Gastrocnemius medialis (tissue), 4 donors: Measurements from ENCODE around the gene CFAP157. TPM values are rescaled to one million over a fixed set of nuclear protein-coding genes. Genes with fewer than 3 reads are reported as not detected.

Experiments
- ATAC-seq, 2 donors: fragments of 150-250 bp; one replicate each; pipeline ENCODE4 v1.9.1; 2016
- DNase-seq, 2 donors: peaks; one replicate each; pipeline ENCODE4 v3.0.0-alpha.2; 2019
- H3K27ac ChIP-seq, 4 donors: fragments of 200-600 bp; sonication (generic); 1 replicate in 1 of 4; 2 replicates in 3 of 4; pipeline ENCODE4 v1.5.1; 2016 to 2018; ENCODE audit warnings: mild to moderate bottlenecking in 2 of 4, moderate library complexity in 1 of 4
- H3K27me3 ChIP-seq, 3 donors: fragments of 200-600 bp; sonication (generic) in 2 of 3; 1 replicate in 1 of 3; 2 replicates in 2 of 3; pipeline versions ENCODE4 v1.5.1 to v1.6.0; 2016 to 2019; ENCODE audit warnings: mild to moderate bottlenecking in 1 of 3, moderate library complexity in 1 of 3
- H3K36me3 ChIP-seq, 2 donors: fragments of 200-600 bp; sonication (generic) in 1 of 2; one replicate each; pipeline ENCODE4 v1.5.1; 2017 to 2018
- H3K4me1 ChIP-seq, 2 donors: fragments of 200-600 bp; sonication (generic) in 1 of 2; one replicate each; pipeline ENCODE4 v1.5.1; 2016 to 2017; ENCODE audit warnings: mild to moderate bottlenecking in 2 of 2
- H3K4me3 ChIP-seq, 4 donors: fragments of 200-600 bp; sonication (generic) in 3 of 4; 1 replicate in 1 of 4; 2 replicates in 3 of 4; pipeline ENCODE4 v1.5.1; 2016 to 2019; ENCODE audit warnings: mild to moderate bottlenecking in 2 of 4
- H3K9me3 ChIP-seq, 3 donors: fragments of 200-600 bp; sonication (generic) in 2 of 3; 1 replicate in 1 of 3; 2 replicates in 2 of 3; pipeline ENCODE4 v1.5.1; 2016 to 2019
- POLR2A ChIP-seq, 2 donors: fragments of 450-650 bp; IDR thresholded peaks; one replicate each; pipeline ENCODE4 v1.6.1; 2017; ENCODE audit warnings: antibody characterized with exemption in 2 of 2, mild to moderate bottlenecking in 2 of 2, moderate library complexity in 2 of 2
- in situ Hi-C, 4 donors: fragments of 200-750 bp; cut with MboI; loops; one replicate each; pipeline versions ENCODE4 v1.15.0 to v1.8.0; 2017; ENCODE audit warnings: low sequenced_read_pairs in 4 of 4
- intact Hi-C: fragments of 100-400 bp; cut with DNase I; formaldehyde crosslinking; loops from one replicate; pipeline ENCODE4 v1.15.1; 2023; ENCODE audit warnings: low total_unique reads
- total RNA-seq, 4 donors: library from RNA; depleted of rRNA; stranded (reverse); fragments of >200 nt; gene quantifications; one replicate each; pipeline versions ENCODE4 v1.1.0 to v1.2.3, GENCODE V29; 2016
- TF ChIP-seq, protein P1 (sequence below), 5 experiments: fragments of 450-650 bp in 3 of 5; fragments of 200-600 bp in 2 of 5; sonication (generic) in 2 of 5; IDR thresholded peaks in 4 of 5; conservative IDR thresholded peaks in 1 of 5; 1 replicate in 4 of 5; 2 replicates in 1 of 5; pipeline ENCODE4 v1.5.1; 2016 to 2019; ENCODE audit warnings: antibody characterized with exemption in 5 of 5, mild to moderate bottlenecking in 3 of 5, moderate library complexity in 3 of 5

Gene CFAP157
- not detected for total RNA-seq

DNA sequence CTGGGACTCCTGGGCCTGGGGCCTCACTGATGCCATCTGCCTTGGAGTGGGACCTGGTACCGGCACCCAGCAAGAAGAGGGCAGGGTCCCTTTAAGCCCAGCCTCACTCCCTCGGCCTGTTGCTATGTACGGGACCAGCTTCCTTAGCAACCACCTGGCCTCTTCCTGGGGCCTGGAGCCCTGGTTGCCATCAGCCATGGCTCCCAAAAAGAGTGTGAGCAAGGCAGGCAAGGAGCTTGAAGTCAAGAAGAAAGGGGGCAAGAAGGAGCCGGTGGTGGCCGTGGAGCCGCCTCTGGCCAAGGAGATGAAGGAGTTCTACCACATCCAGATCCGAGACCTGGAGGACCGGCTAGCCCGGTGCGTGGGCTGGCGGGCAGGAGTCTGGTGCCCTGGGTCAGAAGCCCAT, at the start of gene CFAP157:
Gene CFAP157 (plus strand): TSS at position 153 of the 406 bp plus-strand sequence. CDS start 44 bp downstream, at position 197.
- H3K4me3 ChIP-seq = no peak within 1 kb of the TSS
- no peak for DNase-seq
- no peak for ATAC-seq
- H3K36me3 ChIP-seq = no peaks in the 10 kb centered on the region
- intact Hi-C loops = no loop called here
- TF ChIP-seq, protein P1, sequence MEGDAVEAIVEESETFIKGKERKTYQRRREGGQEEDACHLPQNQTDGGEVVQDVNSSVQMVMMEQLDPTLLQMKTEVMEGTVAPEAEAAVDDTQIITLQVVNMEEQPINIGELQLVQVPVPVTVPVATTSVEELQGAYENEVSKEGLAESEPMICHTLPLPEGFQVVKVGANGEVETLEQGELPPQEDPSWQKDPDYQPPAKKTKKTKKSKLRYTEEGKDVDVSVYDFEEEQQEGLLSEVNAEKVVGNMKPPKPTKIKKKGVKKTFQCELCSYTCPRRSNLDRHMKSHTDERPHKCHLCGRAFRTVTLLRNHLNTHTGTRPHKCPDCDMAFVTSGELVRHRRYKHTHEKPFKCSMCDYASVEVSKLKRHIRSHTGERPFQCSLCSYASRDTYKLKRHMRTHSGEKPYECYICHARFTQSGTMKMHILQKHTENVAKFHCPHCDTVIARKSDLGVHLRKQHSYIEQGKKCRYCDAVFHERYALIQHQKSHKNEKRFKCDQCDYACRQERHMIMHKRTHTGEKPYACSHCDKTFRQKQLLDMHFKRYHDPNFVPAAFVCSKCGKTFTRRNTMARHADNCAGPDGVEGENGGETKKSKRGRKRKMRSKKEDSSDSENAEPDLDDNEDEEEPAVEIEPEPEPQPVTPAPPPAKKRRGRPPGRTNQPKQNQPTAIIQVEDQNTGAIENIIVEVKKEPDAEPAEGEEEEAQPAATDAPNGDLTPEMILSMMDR (IDR thresholded peaks at IDR 0.05 in 4 of 5, conservative IDR thresholded peaks at IDR 0.05 in 1 of 5) = no peak
- no peak for TF ChIP-seq POLR2A (IDR thresholded peaks at IDR 0.05)
- H3K27ac ChIP-seq = no peak within 1 kb of the TSS
- no peaks in the 10 kb centered on the region for H3K4me1 ChIP-seq
- H3K9me3 ChIP-seq = no peaks in the 10 kb centered on the region
- in situ Hi-C loops = no loop called here
- H3K27me3 ChIP-seq = no peaks in the 10 kb centered on the region

DNA sequence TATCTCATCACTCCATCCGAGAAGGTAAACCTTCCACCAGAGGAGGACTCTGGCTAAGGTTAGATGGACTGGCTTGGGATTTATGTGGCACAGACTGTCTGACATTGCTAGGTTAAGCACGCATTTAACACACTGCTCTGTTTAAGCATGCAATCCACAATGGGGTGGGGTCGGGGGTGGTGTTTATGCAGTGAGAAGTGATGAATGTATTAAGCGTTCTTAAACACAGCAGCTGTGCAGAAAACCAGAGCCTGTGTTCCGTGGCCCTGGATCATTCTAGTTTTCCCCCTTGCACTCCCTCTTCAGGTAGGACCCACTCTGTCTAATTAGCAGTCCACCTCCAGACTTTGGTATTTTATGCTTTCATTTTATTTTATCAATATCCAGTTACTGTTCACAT, 48.4 kb upstream of the CFAP157 start:
- H3K36me3 ChIP-seq = peaks cover 0 to 26% of the 10 kb centered on the region in 2 donors
- in situ Hi-C loops = no loop called here
- intact Hi-C loops = no loop called here

DNA sequence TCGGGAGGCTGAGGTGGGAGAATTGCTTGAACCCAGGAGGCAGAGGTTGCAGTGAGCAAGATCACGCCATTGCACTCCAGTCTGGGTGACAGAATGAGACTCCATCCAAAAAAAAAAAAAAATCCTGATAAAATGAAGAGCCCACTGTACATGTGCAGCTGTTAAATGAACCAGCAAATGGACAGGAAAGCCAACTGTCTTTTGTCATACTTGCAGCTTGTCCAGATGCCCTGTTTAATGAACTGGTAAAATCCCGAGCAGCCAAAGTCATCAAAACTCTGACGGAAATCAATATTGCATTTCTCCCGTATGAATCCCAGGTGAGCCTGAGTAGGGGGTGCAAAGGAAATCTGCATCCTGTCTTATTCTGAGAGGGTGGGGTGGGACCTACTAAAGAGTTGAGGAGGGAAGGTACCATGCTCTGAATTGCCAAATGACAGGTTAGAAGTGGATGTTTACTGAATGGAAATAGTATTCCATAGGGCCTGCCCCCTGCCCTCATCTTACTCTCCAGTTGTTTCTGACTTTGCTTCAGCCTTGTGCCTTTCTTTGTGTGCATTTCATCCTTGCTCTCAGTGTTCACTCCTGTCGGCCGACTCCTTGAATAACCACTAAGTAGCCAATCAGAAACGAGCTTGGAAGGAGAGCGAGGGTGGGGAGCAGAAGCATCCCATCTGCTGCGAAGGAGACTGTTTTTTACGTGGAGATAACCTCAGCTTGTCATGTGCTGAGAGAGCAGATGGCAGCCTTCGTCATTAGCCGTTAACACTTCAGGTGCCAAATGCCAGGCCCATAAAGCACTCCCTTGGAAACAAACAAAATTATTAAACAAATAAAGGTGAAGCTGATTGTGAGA, 45.7 kb upstream of the CFAP157 start:
- H3K9me3 ChIP-seq = no peaks in the 10 kb centered on the region
- no peak overlapping the region for H3K27ac ChIP-seq
- no peak overlapping the region for H3K4me3 ChIP-seq
- no peak for TF ChIP-seq POLR2A (IDR thresholded peaks at IDR 0.05)
- TF ChIP-seq, protein P1 (IDR thresholded peaks at IDR 0.05 in 4 of 5, conservative IDR thresholded peaks at IDR 0.05 in 1 of 5) = no peak
- H3K27me3 ChIP-seq = no peaks in the 10 kb centered on the region
- intact Hi-C loops = no loop called here
- no peak for DNase-seq
- peaks cover 0 to 30% of the 10 kb centered on the region in 2 donors for H3K36me3 ChIP-seq
- H3K4me1 ChIP-seq = no peaks in the 10 kb centered on the region
- in situ Hi-C loops = no loop called here
- no peak for ATAC-seq

More for the DNA sequence above, 48.4 kb upstream of the CFAP157 start:
- Histone ChIP-seq H3K27me3 (no peaks in the 10 kb centered on the region), H3K9me3 (no peaks in the 10 kb centered on the region), H3K27ac (no peak overlapping the region), H3K4me3 (no peak overlapping the region), H3K4me1 (no peaks in the 10 kb centered on the region)
- TF ChIP-seq POLR2A (IDR thresholded peaks at IDR 0.05) = no peak
- TF ChIP-seq, protein P1 (IDR thresholded peaks at IDR 0.05 in 4 of 5, conservative IDR thresholded peaks at IDR 0.05 in 1 of 5) = no peak
- DNase-seq = no peak
- no peak for ATAC-seq

DNA sequence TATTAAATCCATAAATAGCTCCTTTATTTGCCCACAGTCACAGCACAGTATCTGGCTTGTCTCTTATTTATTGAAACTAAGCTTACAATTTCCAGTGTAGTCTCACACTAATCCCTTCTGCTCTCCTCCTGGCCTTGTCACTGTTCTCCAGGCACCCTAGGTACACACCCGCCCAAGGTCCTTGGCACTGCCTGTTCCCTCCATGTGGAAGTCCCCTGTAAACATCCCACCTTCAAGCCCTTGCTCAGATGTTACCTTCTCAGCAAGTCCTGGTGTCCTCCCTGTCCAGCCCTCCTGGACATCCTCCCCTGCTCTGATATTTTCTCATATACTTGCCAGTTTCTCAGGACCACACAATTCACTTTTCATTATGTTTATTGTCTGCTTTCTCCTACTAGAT, 44.2 kb upstream of the CFAP157 start:
- H3K36me3 ChIP-seq = peaks cover 0 to 30% of the 10 kb centered on the region in 2 donors
- TF ChIP-seq POLR2A (IDR thresholded peaks at IDR 0.05) = no peak
- TF ChIP-seq, protein P1 (IDR thresholded peaks at IDR 0.05 in 4 of 5, conservative IDR thresholded peaks at IDR 0.05 in 1 of 5) = no peak
- H3K9me3 ChIP-seq = no peaks in the 10 kb centered on the region
- no peak for DNase-seq
- intact Hi-C loops = no loop called here
- no peak overlapping the region for H3K4me3 ChIP-seq
- in situ Hi-C loops = no loop called here
- H3K27me3 ChIP-seq = no peaks in the 10 kb centered on the region
- no peaks in the 10 kb centered on the region for H3K4me1 ChIP-seq
- no peak overlapping the region for H3K27ac ChIP-seq
- ATAC-seq = no peak
